ENCODE measurements around the gene OCLN.
A peak's percentile ranks its signal among the peaks of the same experiment; 100 is the strongest.
"Not testable (repeated sequence)": the region's sequence is repeated elsewhere in the genome, so short reads cannot be mapped to it uniquely, and the experiment has no call there.

Gene OCLN

GRCh38 chr5:69468631-69469030, 24.0 kb upstream of the OCLN start:
- Histone ChIP-seq H3K9me3 (ENCODE audit: low read length) (no peaks in the 10 kb centered on the region), H2AFZ (ENCODE audit: low read depth, low read length) (no peak overlapping the region), H3K36me3 (ENCODE audit: insufficient read depth, low read length) (no peaks in the 10 kb centered on the region), H3K4me1 (ENCODE audit: insufficient read depth, low read length) (no peaks in the 10 kb centered on the region), H3K27me3 (ENCODE audit: insufficient read depth, low read length) (no peaks in the 10 kb centered on the region), H3K4me3 (ENCODE audit: low read length) (no peak overlapping the region)

- H3K4me3 ChIP-seq (ENCODE audit: low read length); H3K36me3 ChIP-seq (ENCODE audit: insufficient read depth, low read length); H3K4me1 ChIP-seq (ENCODE audit: insufficient read depth, low read length); H3K9me3 ChIP-seq (ENCODE audit: low read length); H2AFZ ChIP-seq (ENCODE audit: low read depth, low read length); H3K27me3 ChIP-seq (ENCODE audit: insufficient read depth, low read length): not testable (repeated sequence)
Observed at GRCh38 chr5:69471516-69471915, 21.1 kb upstream of the OCLN start.

GRCh38 chr5:69472535-69473143, 20.0 kb upstream of the OCLN start:
- H2AFZ ChIP-seq (ENCODE audit: low read depth, low read length); H3K4me1 ChIP-seq (ENCODE audit: insufficient read depth, low read length); H3K36me3 ChIP-seq (ENCODE audit: insufficient read depth, low read length); H3K27me3 ChIP-seq (ENCODE audit: insufficient read depth, low read length); H3K4me3 ChIP-seq (ENCODE audit: low read length); H3K9me3 ChIP-seq (ENCODE audit: low read length): not testable (repeated sequence)

GRCh38 chr5:69477170-69477569, 15.4 kb upstream of the OCLN start:
- Histone ChIP-seq H3K9me3 (ENCODE audit: low read length) (no peaks in the 10 kb centered on the region), H3K36me3 (ENCODE audit: insufficient read depth, low read length) (no peaks in the 10 kb centered on the region), H2AFZ (ENCODE audit: low read depth, low read length) (no peak overlapping the region), H3K4me3 (ENCODE audit: low read length) (no peak overlapping the region), H3K4me1 (ENCODE audit: insufficient read depth, low read length) (no peaks in the 10 kb centered on the region), H3K27me3 (ENCODE audit: insufficient read depth, low read length) (no peaks in the 10 kb centered on the region)

GRCh38 chr5:69478296-69478695, 14.3 kb upstream of the OCLN start:
- H3K4me1 ChIP-seq (ENCODE audit: insufficient read depth, low read length); H3K36me3 ChIP-seq (ENCODE audit: insufficient read depth, low read length); H3K4me3 ChIP-seq (ENCODE audit: low read length); H2AFZ ChIP-seq (ENCODE audit: low read depth, low read length); H3K9me3 ChIP-seq (ENCODE audit: low read length); H3K27me3 ChIP-seq (ENCODE audit: insufficient read depth, low read length): not testable (repeated sequence)

- no peaks in the 10 kb centered on the region for H3K4me1 ChIP-seq (ENCODE audit: insufficient read depth, low read length)
- no peak overlapping the region for H3K4me3 ChIP-seq (ENCODE audit: low read length)
- no peaks in the 10 kb centered on the region for H3K9me3 ChIP-seq (ENCODE audit: low read length)
- no peaks in the 10 kb centered on the region for H3K36me3 ChIP-seq (ENCODE audit: insufficient read depth, low read length)
- peaks cover 11% of the 10 kb centered on the region for H3K27me3 ChIP-seq (ENCODE audit: insufficient read depth, low read length)
- no peak overlapping the region for H2AFZ ChIP-seq (ENCODE audit: low read depth, low read length)
Observed at GRCh38 chr5:69484891-69485290, 7.7 kb upstream of the OCLN start.

- no peak overlapping the region for H2AFZ ChIP-seq (ENCODE audit: low read depth, low read length)
- H3K36me3 ChIP-seq (ENCODE audit: insufficient read depth, low read length) = no peaks in the 10 kb centered on the region
- no peaks in the 10 kb centered on the region for H3K4me1 ChIP-seq (ENCODE audit: insufficient read depth, low read length)
- H3K4me3 ChIP-seq (ENCODE audit: low read length) = no peak overlapping the region
- peaks cover 16% of the 10 kb centered on the region for H3K27me3 ChIP-seq (ENCODE audit: insufficient read depth, low read length)
- H3K9me3 ChIP-seq (ENCODE audit: low read length) = no peaks in the 10 kb centered on the region
Observed at GRCh38 chr5:69485471-69485870, 7.1 kb upstream of the OCLN start.

GRCh38 chr5:69489246-69489645, 3.3 kb upstream of the OCLN start:
- Histone ChIP-seq H3K9me3 (ENCODE audit: low read length) (no peaks in the 10 kb centered on the region), H3K4me1 (ENCODE audit: insufficient read depth, low read length) (peaks cover 8% of the 10 kb centered on the region), H3K27me3 (ENCODE audit: insufficient read depth, low read length) (peaks cover 51% of the 10 kb centered on the region), H3K4me3 (ENCODE audit: low read length) (no peak overlapping the region), H2AFZ (ENCODE audit: low read depth, low read length) (no peak overlapping the region), H3K36me3 (ENCODE audit: insufficient read depth, low read length) (no peaks in the 10 kb centered on the region)

- Histone ChIP-seq H2AFZ (ENCODE audit: low read depth, low read length) (no peak overlapping the region), H3K27me3 (ENCODE audit: insufficient read depth, low read length) (peaks cover 59% of the 10 kb centered on the region), H3K4me3 (ENCODE audit: low read length) (no peak overlapping the region), H3K36me3 (ENCODE audit: insufficient read depth, low read length) (no peaks in the 10 kb centered on the region), H3K9me3 (ENCODE audit: low read length) (no peaks in the 10 kb centered on the region), H3K4me1 (ENCODE audit: insufficient read depth, low read length) (peaks cover 8% of the 10 kb centered on the region)
Observed at GRCh38 chr5:69491027-69491426, 1.6 kb upstream of the OCLN start.

- Histone ChIP-seq H3K9me3 (ENCODE audit: low read length) (no peaks in the 10 kb centered on the region), H2AFZ (ENCODE audit: low read depth, low read length) (peak overlapping the region; percentile 92), H3K36me3 (ENCODE audit: insufficient read depth, low read length) (no peaks in the 10 kb centered on the region), H3K4me3 (ENCODE audit: low read length) (peak overlapping the region; percentile 52), H3K4me1 (ENCODE audit: insufficient read depth, low read length) (peaks cover 8% of the 10 kb centered on the region), H3K27me3 (ENCODE audit: insufficient read depth, low read length) (peaks cover 59% of the 10 kb centered on the region)
Observed at GRCh38 chr5:69491838-69492390, 676 bp upstream of the OCLN start.

- H3K9me3 ChIP-seq (ENCODE audit: low read length) = no peaks in the 10 kb centered on the region
Observed at GRCh38 chr5:69492923-69493395, 369 bp downstream of the OCLN start.

GRCh38 chr5:69493396-69494133, 975 bp downstream of the OCLN start:
- peak overlapping the region; percentile 52 for H3K4me3 ChIP-seq (ENCODE audit: low read length)
- H3K9me3 ChIP-seq (ENCODE audit: low read length) = no peaks in the 10 kb centered on the region
- peaks cover 57% of the 10 kb centered on the region for H3K27me3 ChIP-seq (ENCODE audit: insufficient read depth, low read length)
- no peaks in the 10 kb centered on the region for H3K36me3 ChIP-seq (ENCODE audit: insufficient read depth, low read length)
- peaks cover 8% of the 10 kb centered on the region for H3K4me1 ChIP-seq (ENCODE audit: insufficient read depth, low read length)
- peak overlapping the region; percentile 92 for H2AFZ ChIP-seq (ENCODE audit: low read depth, low read length)

More at GRCh38 chr5:69492923-69493395, 369 bp downstream of the OCLN start:
- peak overlapping the region; percentile 92 for H2AFZ ChIP-seq (ENCODE audit: low read depth, low read length)
- peak overlapping the region; percentile 52 for H3K4me3 ChIP-seq (ENCODE audit: low read length)
- H3K4me1 ChIP-seq (ENCODE audit: insufficient read depth, low read length) = peaks cover 8% of the 10 kb centered on the region
- peaks cover 57% of the 10 kb centered on the region for H3K27me3 ChIP-seq (ENCODE audit: insufficient read depth, low read length)
- no peaks in the 10 kb centered on the region for H3K36me3 ChIP-seq (ENCODE audit: insufficient read depth, low read length)

- Histone ChIP-seq H3K36me3 (ENCODE audit: insufficient read depth, low read length) (no peaks in the 10 kb centered on the region), H2AFZ (ENCODE audit: low read depth, low read length) (no peak overlapping the region), H3K4me1 (ENCODE audit: insufficient read depth, low read length) (peaks cover 8% of the 10 kb centered on the region), H3K27me3 (ENCODE audit: insufficient read depth, low read length) (peaks cover 50% of the 10 kb centered on the region), H3K4me3 (ENCODE audit: low read length) (no peak overlapping the region), H3K9me3 (ENCODE audit: low read length) (no peaks in the 10 kb centered on the region)
Observed at GRCh38 chr5:69494452-69494851, 1.9 kb downstream of the OCLN start.
